Measurements from ENCODE around the gene ELAC2.

The ELAC2 gene, protein sequence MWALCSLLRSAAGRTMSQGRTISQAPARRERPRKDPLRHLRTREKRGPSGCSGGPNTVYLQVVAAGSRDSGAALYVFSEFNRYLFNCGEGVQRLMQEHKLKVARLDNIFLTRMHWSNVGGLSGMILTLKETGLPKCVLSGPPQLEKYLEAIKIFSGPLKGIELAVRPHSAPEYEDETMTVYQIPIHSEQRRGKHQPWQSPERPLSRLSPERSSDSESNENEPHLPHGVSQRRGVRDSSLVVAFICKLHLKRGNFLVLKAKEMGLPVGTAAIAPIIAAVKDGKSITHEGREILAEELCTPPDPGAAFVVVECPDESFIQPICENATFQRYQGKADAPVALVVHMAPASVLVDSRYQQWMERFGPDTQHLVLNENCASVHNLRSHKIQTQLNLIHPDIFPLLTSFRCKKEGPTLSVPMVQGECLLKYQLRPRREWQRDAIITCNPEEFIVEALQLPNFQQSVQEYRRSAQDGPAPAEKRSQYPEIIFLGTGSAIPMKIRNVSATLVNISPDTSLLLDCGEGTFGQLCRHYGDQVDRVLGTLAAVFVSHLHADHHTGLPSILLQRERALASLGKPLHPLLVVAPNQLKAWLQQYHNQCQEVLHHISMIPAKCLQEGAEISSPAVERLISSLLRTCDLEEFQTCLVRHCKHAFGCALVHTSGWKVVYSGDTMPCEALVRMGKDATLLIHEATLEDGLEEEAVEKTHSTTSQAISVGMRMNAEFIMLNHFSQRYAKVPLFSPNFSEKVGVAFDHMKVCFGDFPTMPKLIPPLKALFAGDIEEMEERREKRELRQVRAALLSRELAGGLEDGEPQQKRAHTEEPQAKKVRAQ

DNA sequence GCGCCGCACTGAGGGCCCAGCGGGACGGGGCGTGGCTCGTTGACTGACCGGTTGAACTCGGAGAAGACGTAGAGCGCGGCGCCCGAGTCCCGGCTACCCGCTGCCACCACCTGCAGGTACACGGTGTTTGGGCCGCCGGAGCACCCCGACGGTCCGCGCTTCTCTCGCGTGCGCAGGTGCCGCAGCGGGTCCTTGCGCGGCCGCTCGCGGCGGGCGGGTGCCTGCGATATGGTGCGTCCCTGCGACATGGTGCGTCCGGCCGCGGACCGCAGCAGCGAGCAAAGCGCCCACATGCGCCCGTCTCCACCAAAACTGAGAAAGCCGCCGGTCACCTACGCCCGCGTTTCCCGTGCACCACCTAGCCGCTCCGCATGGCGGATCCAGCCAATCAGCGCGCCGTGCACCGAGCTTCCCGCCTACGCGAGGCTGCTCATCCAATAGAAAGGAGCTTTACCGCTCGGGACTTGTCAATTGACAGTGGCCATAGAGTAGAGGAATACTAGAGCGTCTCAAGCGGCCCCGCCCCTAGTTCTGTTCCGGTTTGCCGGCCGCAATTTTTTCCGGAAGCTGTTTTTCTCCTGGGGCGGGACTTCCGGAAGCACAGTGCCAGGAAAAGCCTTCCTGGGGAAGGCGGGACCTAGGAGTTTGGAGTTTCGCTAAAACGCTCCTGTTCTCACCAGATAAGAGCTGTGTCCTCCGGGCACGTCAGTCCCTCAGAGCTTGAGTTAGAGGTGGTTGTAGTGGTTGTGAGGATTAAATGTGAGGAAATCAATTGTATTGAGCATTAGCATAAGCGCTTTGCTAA is at the start of gene ELAC2:
TSS of gene ELAC2 (minus strand) at position 373 of the 805 bp plus-strand sequence. CDS start at position 293, 80 bp downstream.
- DNase-seq (ENCODE audit: low read depth in 1 of 2, low spot score in 1 of 2) = peak; percentile 89 to 97

DNA sequence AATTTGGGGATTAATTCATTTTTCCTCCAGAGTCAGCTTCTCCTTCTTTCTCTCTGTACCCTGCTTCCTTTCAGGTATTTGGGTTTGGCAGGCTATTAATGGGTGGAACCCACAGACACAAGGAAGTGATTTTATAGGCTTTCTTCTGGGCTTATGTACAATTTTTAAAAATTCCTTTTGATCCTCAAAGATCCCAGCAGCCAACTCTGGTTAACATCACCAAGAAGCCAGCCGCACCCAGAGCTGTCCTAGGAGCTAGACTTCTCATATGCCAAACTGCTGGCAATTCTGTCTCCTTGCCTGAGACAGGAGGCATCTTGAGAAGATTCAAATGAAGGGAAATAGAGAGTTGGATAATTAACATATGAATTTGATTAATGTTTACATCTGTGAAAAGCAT is 47.2 kb upstream of the ELAC2 start:
- no peak for DNase-seq (ENCODE audit: low read depth in 1 of 2, low spot score in 1 of 2)

DNA sequence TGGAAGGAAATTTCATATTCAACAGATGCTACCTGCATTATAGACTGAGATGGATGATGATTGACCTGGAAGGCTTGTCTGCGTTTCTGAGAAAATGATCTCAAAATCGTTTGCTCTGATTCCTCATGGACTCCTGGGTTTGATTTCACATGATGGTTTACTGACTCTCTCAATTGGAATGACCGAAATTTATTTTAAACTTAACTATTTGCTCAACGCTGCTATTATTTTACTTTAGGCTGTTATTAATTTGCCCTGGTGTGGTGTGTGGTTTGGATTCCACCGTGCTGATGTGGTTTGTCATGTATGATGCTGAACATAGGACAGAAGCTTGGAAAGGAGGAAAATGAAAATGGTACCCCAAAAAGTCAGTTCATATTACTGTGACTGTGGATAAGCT is 37.3 kb upstream of the ELAC2 start:
- DNase-seq (ENCODE audit: low read depth in 1 of 2, low spot score in 1 of 2) = no peak

DNA sequence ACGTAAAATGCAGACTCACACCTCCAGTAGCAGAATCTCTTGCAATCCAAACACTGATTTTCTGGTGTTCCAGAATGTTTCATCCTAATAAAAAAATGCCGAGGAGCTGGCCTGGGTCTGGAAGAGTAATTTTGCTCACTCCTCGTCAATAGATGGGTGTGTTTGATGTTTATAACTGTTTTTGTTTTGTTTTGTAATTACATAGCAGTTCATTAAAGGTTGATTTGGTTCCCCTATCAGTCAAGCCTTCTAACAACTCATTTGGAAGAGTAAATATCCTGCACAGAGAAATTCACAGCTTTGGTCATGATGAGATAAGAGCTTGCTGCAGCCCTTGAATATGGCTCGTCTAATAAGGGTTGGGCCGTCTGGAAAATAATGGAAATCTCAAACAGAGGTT is 36.8 kb upstream of the ELAC2 start:
- DNase-seq (ENCODE audit: low read depth in 1 of 2, low spot score in 1 of 2) = no peak

DNA sequence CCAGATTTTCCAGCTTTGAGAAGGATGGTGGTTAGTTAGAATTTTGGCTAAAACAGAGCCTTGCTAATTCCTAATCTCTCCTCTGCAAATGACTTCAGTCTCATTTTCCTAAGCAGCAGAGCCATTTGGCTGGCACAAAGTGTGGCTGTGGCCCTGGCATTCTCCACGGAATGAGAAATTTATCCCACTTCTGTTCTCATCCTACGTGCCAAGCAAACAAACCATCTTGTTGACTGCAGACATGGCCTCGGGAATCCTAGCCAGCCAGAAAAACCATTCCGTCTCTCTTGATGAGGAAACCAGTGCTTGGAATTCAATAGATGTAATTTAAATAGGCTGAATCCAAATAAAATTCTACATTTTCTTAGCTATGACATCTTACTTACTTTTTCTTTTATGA is 34.1 kb upstream of the ELAC2 start:
- no peak for DNase-seq (ENCODE audit: low read depth in 1 of 2, low spot score in 1 of 2)

DNA sequence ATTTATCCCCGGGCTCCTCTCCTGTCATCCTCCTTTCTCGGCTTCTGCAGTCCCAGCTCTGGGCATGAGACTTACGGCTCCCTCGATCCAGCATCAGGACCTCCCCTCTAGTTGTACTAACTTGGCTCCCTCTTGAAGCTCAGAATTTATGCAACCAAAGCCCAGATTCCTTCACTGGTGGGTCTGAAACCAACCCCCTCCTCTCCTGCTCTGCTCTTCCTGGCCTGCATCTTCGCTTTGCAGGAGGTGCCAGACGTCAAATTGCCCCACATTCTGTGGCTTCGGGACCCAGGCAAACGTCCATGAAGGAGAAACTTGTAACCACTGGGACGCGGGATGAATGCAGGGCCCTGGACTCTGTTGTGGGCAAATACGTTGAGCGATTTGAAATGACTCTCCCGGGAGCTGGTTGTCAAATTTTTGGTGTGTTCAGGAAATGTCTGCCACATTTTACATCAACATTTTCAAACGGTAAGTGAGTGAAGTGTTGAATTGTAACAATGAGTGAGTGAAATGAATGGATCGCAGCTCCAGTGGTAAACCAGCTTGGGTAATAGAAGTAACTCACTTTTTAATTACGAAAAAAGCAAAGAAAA is 29.3 kb upstream of the ELAC2 start:
- no peak for DNase-seq (ENCODE audit: low read depth in 1 of 2, low spot score in 1 of 2)

DNA sequence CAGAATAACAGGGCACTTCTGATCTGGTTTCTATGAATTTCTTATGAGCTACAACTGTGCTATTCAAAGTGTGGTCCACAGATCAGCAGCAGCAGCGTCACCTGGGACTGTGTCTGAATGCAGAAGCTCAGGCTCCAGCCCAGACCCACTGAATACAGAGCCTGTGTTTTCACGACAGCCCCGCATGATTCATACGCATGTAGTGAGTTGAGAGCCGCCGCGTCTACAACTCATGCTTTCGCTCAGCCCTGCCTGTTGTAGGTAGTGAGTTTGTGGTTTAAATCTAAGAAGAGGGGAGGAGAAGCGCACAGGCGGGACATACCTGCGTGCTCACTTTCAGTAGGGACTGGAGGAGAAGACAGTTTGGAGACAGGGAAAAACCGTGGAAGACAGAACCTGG is 28.5 kb upstream of the ELAC2 start:
- no peak for DNase-seq (ENCODE audit: low read depth in 1 of 2, low spot score in 1 of 2)

DNA sequence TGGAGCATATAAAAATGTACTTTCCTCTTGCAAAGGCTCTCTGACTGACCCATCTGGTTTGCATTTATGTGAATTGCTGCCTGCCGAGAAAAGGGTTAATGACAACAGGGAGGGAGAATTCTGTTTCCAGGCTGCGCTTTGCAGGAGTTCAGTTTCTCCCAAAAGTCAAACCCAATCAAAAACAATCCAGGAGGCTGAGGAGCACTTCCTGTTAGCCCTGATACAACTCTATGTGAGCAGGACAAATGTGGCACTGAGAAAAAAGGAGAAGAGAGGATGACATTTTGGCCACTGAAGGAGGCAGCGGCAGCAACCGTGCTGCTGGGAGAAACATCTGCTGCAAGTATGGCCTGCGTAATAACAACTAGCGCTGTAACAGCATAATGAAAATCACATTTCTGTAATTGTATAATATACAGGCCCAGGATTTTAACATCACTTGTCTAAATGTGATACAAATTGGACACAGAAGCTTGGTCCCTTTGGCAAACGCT is 26.8 kb upstream of the ELAC2 start:
- no peak for DNase-seq (ENCODE audit: low read depth in 1 of 2, low spot score in 1 of 2)

DNA sequence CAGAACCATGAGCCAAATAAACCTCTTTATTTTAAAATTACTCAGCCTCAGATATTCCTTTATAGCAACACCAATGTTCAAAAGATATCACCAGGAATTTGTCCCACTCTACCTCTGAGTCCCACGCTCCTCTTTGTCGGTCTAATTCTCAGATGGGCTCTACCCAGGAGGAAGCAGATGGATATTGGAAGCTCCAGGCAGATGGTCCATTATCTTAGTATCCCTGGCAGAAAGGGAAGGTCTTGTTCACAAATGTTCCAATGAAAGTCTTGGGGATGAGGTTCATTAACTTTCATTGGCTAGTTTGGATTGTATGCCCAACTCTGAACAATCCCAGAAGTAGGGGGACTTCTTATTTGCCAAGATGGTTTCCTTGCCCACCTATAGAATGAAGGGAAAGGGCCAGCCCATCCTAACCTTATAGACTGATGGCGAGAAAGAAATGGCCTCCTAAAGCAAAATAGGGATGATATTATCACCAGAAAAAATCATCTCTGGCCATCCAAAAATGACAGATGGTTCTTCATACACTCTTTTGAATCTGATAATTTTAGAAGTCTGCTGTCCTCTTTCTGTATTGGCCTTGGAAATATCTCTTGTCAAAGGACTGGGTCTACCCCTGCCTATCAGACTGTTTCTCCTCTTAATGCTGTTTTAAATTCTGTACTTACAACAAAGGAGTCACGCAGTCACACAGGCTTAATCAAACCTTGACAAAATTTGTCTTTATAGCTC is 21.3 kb upstream of the ELAC2 start:
- DNase-seq (ENCODE audit: low read depth in 1 of 2, low spot score in 1 of 2) = no peak

DNA sequence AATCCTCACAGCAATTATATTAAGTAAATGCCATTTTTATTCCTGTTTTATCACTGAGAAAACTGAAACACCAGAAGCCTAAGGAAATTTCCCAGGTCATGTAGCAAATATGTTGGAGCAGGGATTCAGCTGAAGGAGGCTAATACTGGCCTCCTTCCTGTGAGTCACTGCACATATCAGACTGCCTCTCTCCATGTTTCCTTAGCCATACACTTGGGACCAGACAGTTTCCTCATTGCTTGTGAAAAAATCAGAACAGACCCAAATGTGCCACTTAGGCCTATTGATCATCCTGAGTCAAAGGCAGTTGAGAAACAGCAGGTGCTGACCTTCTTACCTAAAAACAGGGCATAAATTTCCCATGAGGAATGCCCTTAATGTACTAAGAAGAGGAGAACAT is 18.9 kb upstream of the ELAC2 start:
- no peak for DNase-seq (ENCODE audit: low read depth in 1 of 2, low spot score in 1 of 2)

DNA sequence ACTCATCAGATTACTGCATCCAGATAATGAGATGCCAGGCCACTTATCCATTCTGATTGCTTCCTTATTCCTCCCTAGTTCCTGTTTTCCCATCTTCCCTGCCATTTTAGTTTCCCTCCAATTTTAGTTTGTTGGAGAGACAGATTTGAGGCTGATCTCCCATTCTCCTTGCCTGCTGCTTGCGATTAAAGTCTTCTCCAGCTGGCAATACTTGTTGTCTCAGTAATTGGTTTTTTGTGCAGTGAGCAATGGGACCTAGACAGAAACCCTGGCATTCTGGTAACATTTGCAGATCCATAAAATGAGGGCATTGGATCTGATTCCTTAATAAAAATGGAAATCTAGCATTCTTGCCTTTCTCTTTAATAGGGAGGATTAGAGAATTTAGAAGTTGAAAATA is 17.6 kb upstream of the ELAC2 start:
- no peak for DNase-seq (ENCODE audit: low read depth in 1 of 2, low spot score in 1 of 2)

DNA sequence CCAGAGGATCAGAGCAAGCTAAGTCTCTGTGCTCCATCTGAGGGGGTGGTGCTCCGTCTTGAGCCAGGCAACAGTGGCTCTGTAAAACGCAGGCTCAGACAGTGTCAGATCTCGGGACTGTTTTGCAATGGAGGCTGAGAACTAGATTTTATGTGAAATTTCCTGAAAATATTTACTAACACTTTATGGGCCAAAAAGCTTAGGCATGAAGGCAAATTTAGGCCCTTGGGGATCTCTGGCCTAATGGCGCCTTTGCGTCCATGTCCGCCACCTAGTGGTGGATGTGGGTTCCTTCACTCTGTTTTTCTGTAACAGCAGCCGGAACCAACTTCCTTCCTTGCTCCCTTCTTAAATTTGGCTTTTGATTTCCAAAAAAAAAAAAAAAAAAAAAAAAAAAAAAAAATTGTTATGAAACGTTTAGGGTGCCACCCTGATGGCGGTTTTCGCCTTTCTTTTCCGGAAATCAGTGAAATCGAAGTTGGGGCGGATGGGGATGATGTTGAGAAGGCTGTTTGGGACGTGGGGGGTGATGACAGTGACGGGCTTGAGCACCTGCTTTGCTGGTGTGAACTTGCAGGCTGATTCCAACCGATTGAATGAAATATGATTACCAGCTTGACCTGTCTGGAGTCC is 14.0 kb upstream of the ELAC2 start:
- DNase-seq (ENCODE audit: low read depth in 1 of 2, low spot score in 1 of 2) = peak in 1 of 2 donors; percentile 33

DNA sequence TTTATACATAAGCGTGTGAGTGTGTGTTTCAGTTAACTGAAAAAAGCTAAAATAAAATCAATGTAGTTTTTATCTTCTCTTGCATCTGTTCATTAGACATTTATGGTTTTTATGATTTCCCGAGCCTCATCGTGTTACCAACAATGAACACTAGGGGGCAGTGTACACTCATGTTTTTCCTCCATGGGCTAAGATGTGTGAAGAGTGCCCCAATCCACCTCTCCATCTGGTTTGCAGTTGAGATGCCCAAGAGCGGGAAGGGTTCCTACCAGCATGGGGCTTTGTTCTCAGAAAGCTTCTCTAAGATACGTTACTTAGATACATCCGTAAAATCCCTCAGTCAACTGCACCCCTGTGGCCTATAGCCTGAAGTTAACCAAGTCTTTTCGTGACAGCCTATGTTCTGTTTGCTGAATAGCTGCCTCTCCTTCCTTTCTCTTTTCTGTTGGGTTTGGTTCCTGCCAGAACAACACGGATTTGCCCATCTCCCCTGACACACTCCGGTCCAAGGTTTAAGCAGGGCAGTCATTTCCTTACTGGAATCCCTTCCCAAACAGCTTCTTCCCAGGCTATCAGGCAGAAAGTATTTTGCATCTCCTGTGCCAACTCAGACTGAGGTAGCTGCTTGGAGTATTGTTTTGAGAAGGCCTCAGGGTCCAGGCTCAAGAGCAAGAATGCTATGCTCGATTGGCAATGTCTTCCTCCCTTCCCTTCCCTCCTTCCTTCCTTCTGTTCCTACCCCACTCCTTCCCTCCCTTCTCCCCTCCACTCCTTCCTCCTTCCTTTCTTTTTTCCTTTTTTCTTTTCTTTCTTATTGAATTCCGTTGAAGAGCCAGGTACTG is 12.9 kb upstream of the ELAC2 start:
- peak; percentile 6 to 57 for DNase-seq (ENCODE audit: low read depth in 1 of 2, low spot score in 1 of 2)

DNA sequence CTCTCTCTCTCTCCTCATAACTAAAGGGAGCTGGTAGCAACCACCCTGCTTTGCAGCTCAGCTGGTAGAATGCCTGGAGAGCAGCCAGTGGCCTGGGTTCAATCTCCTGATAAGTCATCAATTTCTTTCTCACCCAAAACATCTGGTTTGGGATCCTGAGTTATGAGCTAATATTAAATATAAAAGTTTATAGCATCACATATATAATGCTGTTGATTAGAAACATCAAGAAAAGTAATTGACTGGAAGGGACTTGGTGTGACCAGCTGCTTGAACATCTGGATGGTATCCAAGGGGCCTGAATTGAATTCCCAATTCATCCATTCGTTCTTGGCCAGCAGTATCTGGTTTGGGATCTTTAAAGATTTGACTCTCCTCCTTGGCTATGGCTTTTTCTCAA is 12.2 kb upstream of the ELAC2 start:
- no peak for DNase-seq (ENCODE audit: low read depth in 1 of 2, low spot score in 1 of 2)

DNA sequence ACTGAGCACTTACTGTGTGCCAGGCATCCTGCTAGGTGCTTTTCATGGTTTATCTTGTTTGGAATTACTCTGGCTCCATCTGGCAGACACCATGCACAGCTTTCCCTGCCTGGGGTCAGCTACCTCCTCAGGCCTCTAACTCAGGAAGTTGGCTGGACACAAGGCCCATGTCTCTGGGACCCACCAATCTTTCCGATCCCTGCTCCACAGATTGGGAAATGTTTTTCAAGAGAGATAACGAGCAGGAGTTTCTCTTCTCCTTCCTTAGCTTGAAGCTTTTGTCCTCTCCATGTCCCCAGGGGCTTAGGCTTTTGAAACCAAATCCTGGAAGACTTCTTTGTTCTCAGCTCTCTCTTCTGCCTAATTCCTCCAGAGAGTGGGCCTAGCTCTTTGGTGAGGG is 11.5 kb upstream of the ELAC2 start:
- no peak for DNase-seq (ENCODE audit: low read depth in 1 of 2, low spot score in 1 of 2)

DNA sequence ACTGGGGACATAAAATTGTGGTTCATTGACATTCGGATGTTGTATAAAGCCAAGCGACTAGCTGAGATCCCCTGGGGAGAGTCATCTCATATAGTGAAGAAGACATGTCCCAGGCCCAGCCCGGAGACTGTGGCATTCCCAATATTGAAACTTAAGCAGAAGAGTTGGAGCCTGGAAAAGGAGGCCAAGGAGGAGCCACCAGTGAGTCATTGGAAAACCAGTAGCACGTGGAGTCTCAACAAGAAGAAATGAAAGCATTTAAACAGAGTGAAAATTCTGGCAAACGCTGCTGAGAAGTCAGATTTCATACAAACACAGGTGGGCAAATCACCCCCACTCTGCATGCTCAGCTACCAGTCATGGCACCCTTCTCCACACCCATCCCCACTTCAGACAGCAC is 9.4 kb upstream of the ELAC2 start:
- DNase-seq (ENCODE audit: low read depth in 1 of 2, low spot score in 1 of 2) = no peak

DNA sequence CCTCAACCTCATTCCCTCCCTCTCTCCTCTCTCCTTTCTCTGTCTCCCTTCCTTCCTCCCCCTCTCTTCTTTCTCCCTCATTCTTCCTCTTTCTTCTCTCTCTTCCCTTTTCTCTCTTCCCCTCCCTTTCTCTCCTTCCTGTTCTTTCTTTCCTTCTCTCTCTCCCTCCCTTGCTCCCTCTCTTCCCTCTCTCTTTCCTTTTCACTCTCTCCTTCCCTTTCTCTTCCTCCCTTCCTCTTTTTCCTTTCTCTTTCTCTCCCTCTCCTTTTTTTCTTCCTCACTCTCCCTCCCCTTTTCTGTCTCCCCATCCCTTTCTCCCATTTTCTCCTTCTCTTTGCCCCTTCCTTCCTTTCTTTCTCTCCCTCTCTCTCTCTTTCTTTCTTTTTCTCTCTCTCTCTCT is 7.9 kb upstream of the ELAC2 start:
- DNase-seq (ENCODE audit: low read depth in 1 of 2, low spot score in 1 of 2) = no peak

DNA sequence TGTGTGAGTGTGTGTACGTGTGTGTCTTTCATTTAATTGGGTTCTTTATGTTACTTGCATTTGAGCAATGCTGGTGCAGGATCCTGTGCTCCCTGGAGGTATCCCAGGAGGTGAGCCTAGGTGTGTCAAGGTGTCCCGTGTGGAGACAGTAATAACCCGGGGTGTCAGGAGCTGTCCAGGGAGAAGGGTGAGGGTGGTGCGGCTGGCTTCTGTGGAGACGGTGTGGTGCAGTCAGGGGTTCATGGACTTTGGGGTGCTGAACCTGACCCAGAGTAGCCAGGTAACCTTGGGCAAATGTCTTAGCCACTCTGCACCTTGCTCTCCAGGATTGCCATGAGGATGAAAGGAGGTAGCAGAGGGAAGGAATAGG is 7.4 kb upstream of the ELAC2 start:
- no peak for DNase-seq (ENCODE audit: low read depth in 1 of 2, low spot score in 1 of 2)
